ENCODE results near the gene PLAC8L1. TPM values are rescaled to one million over a fixed set of nuclear protein-coding genes. Genes with fewer than 3 reads are reported as not detected.
A peak's percentile ranks its signal among the peaks of the same experiment; 100 is the strongest.

Gene PLAC8L1
- total RNA-seq (2014; rRNA removed; shearing (Covaris generic)) (0.28 and 1.3 TPM in 2 replicates), total RNA-seq (2022) (1.7 and 2.1 TPM in 2 replicates), Bru-seq, nascent RNA (percentile 53 among the genes with signal in this experiment), BruChase-seq, experiment 1, labeled RNA remaining after a 6-hour chase (percentile 65 among the genes with signal in this experiment), BruChase-seq, experiment 2, labeled RNA remaining after a 2-hour chase (percentile 62 among the genes with signal in this experiment)
- long read RNA-seq, partial matches to known transcripts: 0 of 3 reads
- long read RNA-seq, other reads (novel, unspliced or antisense): 3 of 3 reads

DNA sequence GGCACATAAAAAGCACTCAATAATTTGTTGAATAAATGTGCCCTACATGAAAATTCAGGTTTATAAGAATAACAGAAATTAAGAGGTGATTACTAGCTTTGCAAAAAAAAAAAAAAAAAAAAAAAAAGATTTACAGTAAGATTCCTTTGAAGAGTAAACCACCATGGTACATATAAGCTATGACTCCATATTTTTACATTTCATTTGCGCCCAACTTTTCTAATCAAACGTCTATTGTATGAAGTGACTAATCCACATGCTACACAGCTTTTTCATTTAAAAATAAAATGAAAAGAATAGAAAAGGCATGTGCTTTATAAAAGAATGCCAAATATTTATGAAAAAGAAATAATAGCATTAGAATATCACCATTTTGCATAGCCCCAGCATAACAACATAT lies at the start of gene PLAC8L1:
Gene PLAC8L1, minus strand, starts transcription at position 101 of the 400 bp plus-strand sequence. CDS start 1,266 bp downstream, outside the sequence.
- Histone ChIP-seq H2AFZ (ENCODE audit: low read length) (no peak within 1 kb of the TSS), H3K4me2 (ENCODE audit: low read length) (no peak within 1 kb of the TSS), H3K9me2 (ENCODE audit: insufficient read depth, low read length) (no peaks in the 10 kb centered on the region), H3K4me1 (ENCODE audit: insufficient read depth, low read length, poor library complexity, severe bottlenecking) (peaks cover 26% of the 10 kb centered on the region), H3K27ac (ENCODE audit: low read depth, low read length, poor library complexity, severe bottlenecking) (no peak within 1 kb of the TSS), H3K9me3 (ENCODE audit: low read length) (no peaks in the 10 kb centered on the region), H3K36me3 (ENCODE audit: insufficient read depth, low read length) (peaks cover 9% of the 10 kb centered on the region; the same call in 1 of the 2 replicates), H4K20me1 (ENCODE audit: insufficient read depth, low read length) (no peaks in the 10 kb centered on the region), H3K4me3 (ENCODE audit: low read depth, low read length, poor library complexity, severe bottlenecking) (no peak within 1 kb of the TSS), H3K79me2 (ENCODE audit: insufficient read depth, low read depth, low read length) (no peaks in the 10 kb centered on the region)
- intact Hi-C loops (cut with micrococcal nuclease; ENCODE audit: unreplicated experiment): no loop called here
- BruUV-seq (replicated peaks): no TSS peak
- DNase-seq (ENCODE audit: low spot score): no peak
- POLR2A ChIA-PET: interaction anchor here (0.6 to 1.3 kb wide), 7 partner anchors 8 to 1126 kb away, joined by 3 to 4 read pairs (median 3); no protein-coding TSS in a partner anchor
- CTCF ChIA-PET (ENCODE audit: unreplicated experiment): no interaction called here
- no peak for TF ChIP-seq CTCF (conservative IDR thresholded peaks at IDR 0.05; ENCODE audit: low read length)
- TF ChIP-seq EZH2phosphoT487 (IDR thresholded peaks at IDR 0.05; ENCODE audit: borderline replicate concordance, low read depth, low read length): no peak

- Histone ChIP-seq H3K79me2 (ENCODE audit: insufficient read depth, low read depth, low read length) (peaks cover 4% of the 10 kb centered on the region; the same call in 1 of the 2 replicates), H3K36me3 (ENCODE audit: insufficient read depth, low read length) (peaks cover 97% of the 10 kb centered on the region), H3K4me3 (ENCODE audit: low read depth, low read length, poor library complexity, severe bottlenecking) (no peak overlapping the region), H3K4me1 (ENCODE audit: insufficient read depth, low read length, poor library complexity, severe bottlenecking) (no peaks in the 10 kb centered on the region), H3K27ac (ENCODE audit: low read depth, low read length, poor library complexity, severe bottlenecking) (no peak overlapping the region), H2AFZ (ENCODE audit: low read length) (no peak overlapping the region), H3K4me2 (ENCODE audit: low read length) (no peak overlapping the region), H3K9me3 (ENCODE audit: low read length) (no peaks in the 10 kb centered on the region), H4K20me1 (ENCODE audit: insufficient read depth, low read length) (no peaks in the 10 kb centered on the region), H3K9me2 (ENCODE audit: insufficient read depth, low read length) (no peaks in the 10 kb centered on the region)
- no TSS peak for BruUV-seq (replicated peaks)
- POLR2A ChIA-PET: interaction anchor here (1.3 to 2.1 kb wide), 2 partner anchors 10 to 33 kb away, joined by 3 to 9 read pairs; no protein-coding TSS in a partner anchor
- no peak for TF ChIP-seq CTCF (conservative IDR thresholded peaks at IDR 0.05; ENCODE audit: low read length)
- TF ChIP-seq EZH2phosphoT487 (IDR thresholded peaks at IDR 0.05; ENCODE audit: borderline replicate concordance, low read depth, low read length): no peak
- CTCF ChIA-PET (ENCODE audit: unreplicated experiment): no interaction called here
- intact Hi-C loops (cut with micrococcal nuclease; ENCODE audit: unreplicated experiment): no loop called here
- DNase-seq (ENCODE audit: low spot score): no peak
Observed at GRCh38 chr5:146151970-146152369, 46.6 kb upstream of the PLAC8L1 start.

DNA sequence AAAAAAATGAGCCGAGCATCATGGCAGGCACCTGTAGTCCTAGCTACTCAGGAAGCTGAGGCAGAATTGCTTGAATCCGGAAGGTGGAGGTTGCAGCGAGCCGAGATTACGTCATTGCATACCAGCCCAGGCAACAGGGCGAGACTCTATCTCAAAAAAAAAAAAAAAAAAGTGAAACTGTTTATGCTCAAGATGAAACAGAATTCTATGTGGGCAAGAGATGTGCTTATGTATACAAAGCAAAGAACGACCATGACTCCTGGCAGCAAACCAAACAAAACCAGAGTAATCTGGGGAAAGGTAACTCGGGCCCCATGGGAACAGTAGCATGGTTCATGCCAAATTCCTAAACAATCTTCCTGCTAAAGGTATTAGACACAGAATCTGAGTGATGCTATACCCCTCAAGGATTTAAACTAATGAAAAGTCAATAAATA lies 32.6 kb upstream of the PLAC8L1 start:
- no peaks in the 10 kb centered on the region for H4K20me1 ChIP-seq (ENCODE audit: insufficient read depth, low read length)
- no peaks in the 10 kb centered on the region for H3K4me1 ChIP-seq (ENCODE audit: insufficient read depth, low read length, poor library complexity, severe bottlenecking)
- H3K79me2 ChIP-seq (ENCODE audit: insufficient read depth, low read depth, low read length): no peaks in the 10 kb centered on the region
- CTCF ChIA-PET (ENCODE audit: unreplicated experiment): no interaction called here
- H3K4me3 ChIP-seq (ENCODE audit: low read depth, low read length, poor library complexity, severe bottlenecking): no peak overlapping the region
- no peak for DNase-seq (ENCODE audit: low spot score)
- no peaks in the 10 kb centered on the region for H3K9me2 ChIP-seq (ENCODE audit: insufficient read depth, low read length)
- intact Hi-C loops (cut with micrococcal nuclease; ENCODE audit: unreplicated experiment): no loop called here
- no peak overlapping the region for H3K27ac ChIP-seq (ENCODE audit: low read depth, low read length, poor library complexity, severe bottlenecking)
- peaks cover 99% of the 10 kb centered on the region for H3K36me3 ChIP-seq (ENCODE audit: insufficient read depth, low read length)
- no peak overlapping the region for H3K4me2 ChIP-seq (ENCODE audit: low read length)
- POLR2A ChIA-PET: interaction anchor here (0.7 kb wide), 1 partner anchor 28 kb away, joined by 3 read pairs; no protein-coding TSS in a partner anchor
- no TSS peak for BruUV-seq (replicated peaks)
- TF ChIP-seq EZH2phosphoT487 (IDR thresholded peaks at IDR 0.05; ENCODE audit: borderline replicate concordance, low read depth, low read length) (no peak), CTCF (conservative IDR thresholded peaks at IDR 0.05; ENCODE audit: low read length) (no peak)
- no peak overlapping the region for H2AFZ ChIP-seq (ENCODE audit: low read length)
- no peaks in the 10 kb centered on the region for H3K9me3 ChIP-seq (ENCODE audit: low read length)
